ENCODE measurements around the gene PPIL3. TPM values are rescaled to one million over a fixed set of nuclear protein-coding genes. Genes with fewer than 3 reads are reported as not detected.
"Not testable (repeated sequence)": the region's sequence is repeated elsewhere in the genome, so short reads cannot be mapped to it uniquely, and the experiment has no call there.

The PPIL3 gene
- polyA plus RNA-seq, 1 experiment: 40.8 TPM

GRCh38 chr2:200913654-200914053 is 24.8 kb upstream of the PPIL3 start:
- POLR2A ChIA-PET: interaction anchor here (0.7 kb wide), 1 partner anchor 14 kb away, joined by 4 read pairs; no protein-coding TSS in a partner anchor
- Histone ChIP-seq H3K9me3 (ENCODE audit: control insufficient read depth, insufficient read depth, low read length) (no peaks in the 10 kb centered on the region), H3K27me3 (ENCODE audit: control insufficient read depth, insufficient read depth, low read length) (no peaks in the 10 kb centered on the region), H3K4me3 (ENCODE audit: low read depth, low read length) (no peak overlapping the region), H3K27ac (ENCODE audit: low read depth, low read length) (no peak overlapping the region)
- CTCF ChIA-PET: interaction anchor here (1.2 to 2.0 kb wide), 3 partner anchors 12 to 245 kb away, joined by 3 to 9 read pairs (median 3); no protein-coding TSS in a partner anchor
- TF ChIP-seq CTCF (IDR thresholded peaks at IDR 0.05; ENCODE audit: low read depth, low read length): no peak
- no peak for DNase-seq (ENCODE audit: low read depth, low spot score)

DNA sequence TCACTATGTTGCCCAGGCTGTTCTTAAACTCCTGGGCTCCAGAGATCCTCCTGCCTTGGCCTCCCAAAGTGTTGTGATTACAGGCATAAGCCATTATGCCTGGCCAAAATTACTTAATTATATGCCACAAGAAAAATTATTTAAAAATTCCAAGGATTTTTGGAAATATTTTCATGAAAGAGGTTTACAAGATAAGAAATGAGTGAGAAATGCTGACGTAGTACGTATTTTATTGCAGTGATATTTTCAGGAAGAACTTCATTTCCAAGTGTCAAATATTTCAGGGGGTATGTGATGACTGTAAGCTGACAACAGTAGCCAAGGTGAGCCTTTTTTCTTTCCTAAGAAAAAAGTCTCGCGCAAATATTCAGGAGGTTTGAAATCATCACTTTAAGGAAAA is 21.1 kb upstream of the PPIL3 start:
- no peak for DNase-seq (ENCODE audit: low read depth, low spot score)
- Histone ChIP-seq H3K27ac (ENCODE audit: low read depth, low read length) (no peak overlapping the region), H3K4me3 (ENCODE audit: low read depth, low read length) (no peak overlapping the region), H3K9me3 (ENCODE audit: control insufficient read depth, insufficient read depth, low read length) (no peaks in the 10 kb centered on the region), H3K27me3 (ENCODE audit: control insufficient read depth, insufficient read depth, low read length) (no peaks in the 10 kb centered on the region)
- TF ChIP-seq CTCF (IDR thresholded peaks at IDR 0.05; ENCODE audit: low read depth, low read length): no peak
- CTCF ChIA-PET: no interaction called here
- POLR2A ChIA-PET: no interaction called here

DNA sequence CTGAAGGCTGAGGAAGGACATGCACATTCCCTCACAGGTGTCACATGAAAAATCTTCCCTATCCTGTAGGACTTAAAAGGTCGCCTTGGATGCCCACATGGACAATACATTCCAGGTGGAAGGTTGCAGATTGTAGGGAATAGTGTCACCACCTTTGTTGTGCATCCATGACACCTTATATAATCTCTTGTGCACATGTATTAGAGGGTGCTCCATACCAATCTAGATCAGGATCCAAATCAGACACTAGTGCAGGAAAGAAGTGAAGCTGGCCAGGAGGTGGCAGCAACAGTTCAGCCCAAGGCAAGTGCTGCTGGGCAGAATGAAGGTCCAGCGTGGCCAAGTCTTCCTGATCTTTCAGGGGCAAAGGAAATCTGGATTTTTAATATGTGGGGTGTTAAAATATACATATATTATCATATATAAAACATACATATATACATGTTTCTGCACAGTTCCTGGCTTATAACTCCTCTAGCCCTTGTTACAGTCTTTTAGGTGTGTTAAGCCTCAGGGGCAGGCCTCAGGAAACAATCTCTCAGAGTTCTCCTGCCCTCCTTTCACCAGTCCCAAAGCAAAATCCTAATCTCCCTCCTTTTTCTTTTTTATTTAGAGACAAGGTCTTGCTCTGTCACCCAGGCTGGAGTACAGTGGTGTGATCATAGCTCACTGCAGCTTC is 16.9 kb upstream of the PPIL3 start:
- Histone ChIP-seq H3K4me3 (ENCODE audit: low read depth, low read length) (no peak overlapping the region), H3K27ac (ENCODE audit: low read depth, low read length) (no peak overlapping the region), H3K9me3 (ENCODE audit: control insufficient read depth, insufficient read depth, low read length) (no peaks in the 10 kb centered on the region), H3K27me3 (ENCODE audit: control insufficient read depth, insufficient read depth, low read length) (no peaks in the 10 kb centered on the region)
- ChIA-PET CTCF (interaction anchor here (0.7 to 6.2 kb wide), 20 partner anchors 9 to 393 kb away, joined by 3 to 125 read pairs (median 4); partner anchors contain the start of gene CASP10), POLR2A (no interaction called here)
- TF ChIP-seq CTCF (IDR thresholded peaks at IDR 0.05; ENCODE audit: low read depth, low read length): peak; percentile 87
- peak; percentile 38 for DNase-seq (ENCODE audit: low read depth, low spot score)

DNA sequence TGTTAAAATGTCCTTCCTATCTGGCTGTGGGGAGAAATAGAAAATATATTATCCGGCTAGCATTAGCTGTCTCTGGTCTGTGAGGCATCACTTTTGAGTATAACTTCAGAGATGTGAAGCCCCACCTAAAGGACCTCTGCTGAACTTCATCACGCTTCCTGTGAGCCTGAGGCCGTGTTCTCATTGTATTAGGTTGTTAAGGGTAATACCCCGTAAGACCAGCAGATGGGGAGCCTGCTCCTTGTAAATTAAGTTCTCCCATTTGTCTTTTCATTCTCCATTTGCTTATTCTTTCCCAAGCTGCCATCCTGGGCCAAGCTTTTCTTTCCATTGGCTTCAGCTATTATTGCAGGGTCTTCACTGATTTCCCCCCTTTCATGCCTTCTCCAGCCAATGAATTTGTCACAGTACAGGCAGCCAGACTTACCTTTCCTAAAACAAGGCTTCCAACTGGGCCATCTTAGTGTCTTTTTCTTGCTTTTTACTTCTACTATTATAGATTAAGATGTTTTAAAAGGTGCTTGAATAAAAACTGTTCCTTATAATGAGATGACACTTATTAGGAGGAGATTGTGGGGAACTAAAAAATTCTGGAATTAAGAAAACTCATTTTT is 12.7 kb upstream of the PPIL3 start:
- ChIA-PET CTCF (interaction anchor here (0.6 to 2.0 kb wide), 21 partner anchors 9 to 331 kb away, joined by 3 to 55 read pairs (median 4); partner anchors contain the start of genes CASP10, NIF3L1 and PPIL3), POLR2A (interaction anchor here (0.6 kb wide), 1 partner anchor 1141 kb away, joined by 3 read pairs; no protein-coding TSS in a partner anchor)
- Histone ChIP-seq H3K27me3 (ENCODE audit: control insufficient read depth, insufficient read depth, low read length) (no peaks in the 10 kb centered on the region), H3K9me3 (ENCODE audit: control insufficient read depth, insufficient read depth, low read length) (no peaks in the 10 kb centered on the region), H3K4me3 (ENCODE audit: low read depth, low read length) (no peak overlapping the region), H3K27ac (ENCODE audit: low read depth, low read length) (no peak overlapping the region)
- DNase-seq (ENCODE audit: low read depth, low spot score): peak; percentile 81
- peak; percentile 84 for TF ChIP-seq CTCF (IDR thresholded peaks at IDR 0.05; ENCODE audit: low read depth, low read length)

DNA sequence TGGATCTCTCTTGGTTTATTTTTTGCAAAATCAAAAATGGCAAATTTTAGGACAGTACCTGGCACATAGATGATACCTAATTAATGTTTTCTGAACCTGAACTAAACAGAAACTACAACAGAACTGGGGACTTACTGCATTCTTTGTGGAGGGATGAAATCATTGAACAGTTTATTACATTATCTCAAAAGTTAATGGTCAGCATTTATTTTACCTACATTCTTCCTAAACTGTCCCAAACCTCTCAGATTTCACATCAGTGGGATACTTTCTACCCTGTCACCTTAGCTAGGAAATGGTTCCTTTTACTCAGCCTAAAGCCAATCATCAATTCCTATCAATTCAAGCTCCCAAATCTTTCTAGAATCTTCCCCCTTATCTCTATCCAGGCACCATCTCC is 10.6 kb upstream of the PPIL3 start:
- ChIA-PET CTCF (interaction anchor here (1.1 to 1.8 kb wide), 2 partner anchors 170 to 171 kb away, joined by 3 to 7 read pairs; no protein-coding TSS in a partner anchor), POLR2A (no interaction called here)
- Histone ChIP-seq H3K9me3 (ENCODE audit: control insufficient read depth, insufficient read depth, low read length) (no peaks in the 10 kb centered on the region), H3K27ac (ENCODE audit: low read depth, low read length) (no peak overlapping the region), H3K27me3 (ENCODE audit: control insufficient read depth, insufficient read depth, low read length) (no peaks in the 10 kb centered on the region), H3K4me3 (ENCODE audit: low read depth, low read length) (no peak overlapping the region)
- TF ChIP-seq CTCF (IDR thresholded peaks at IDR 0.05; ENCODE audit: low read depth, low read length): no peak
- DNase-seq (ENCODE audit: low read depth, low spot score): no peak

DNA sequence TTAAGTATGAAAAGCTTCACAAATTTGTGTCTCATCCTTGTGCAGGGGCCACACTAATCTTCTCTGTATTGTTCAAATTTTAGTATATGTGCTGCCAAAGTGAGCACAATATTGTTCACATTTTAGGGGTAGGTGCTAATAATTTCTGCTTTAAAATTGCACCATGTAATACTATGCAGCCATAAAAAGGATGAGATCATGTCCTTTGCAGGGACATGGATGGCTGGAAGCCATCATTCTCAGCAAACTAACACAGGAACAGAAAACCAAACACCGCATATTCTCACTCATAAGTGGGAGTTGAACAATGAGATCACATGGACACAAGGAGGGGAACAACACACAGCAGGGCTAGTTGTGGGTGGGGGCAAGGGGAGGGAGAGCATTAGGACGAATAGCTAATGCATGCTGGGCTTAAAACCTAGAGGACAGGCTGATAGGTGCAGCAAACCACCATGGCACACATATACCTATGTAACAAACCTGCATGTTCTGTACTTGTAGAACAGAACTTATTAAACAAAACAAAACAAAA is 7.1 kb downstream of the PPIL3 start:
- H3K27ac ChIP-seq (ENCODE audit: low read depth, low read length); DNase-seq (ENCODE audit: low read depth, low spot score); CTCF ChIA-PET; H3K9me3 ChIP-seq (ENCODE audit: control insufficient read depth, insufficient read depth, low read length); H3K4me3 ChIP-seq (ENCODE audit: low read depth, low read length); POLR2A ChIA-PET; H3K27me3 ChIP-seq (ENCODE audit: control insufficient read depth, insufficient read depth, low read length): not testable (repeated sequence)

Data from AG04450 (cell line).